Stimulated activated naive B cell treated with anti-CD40 and anti-IgM and Interleukin-4, amounts not matched to agents 10 μg/mL and 1 μg/mL and 100 μg/mL, for 72 hours (primary cell): ENCODE measurements around the gene MAT1A.

Source experiments
- ATAC-seq, 2 donors: fragments of 150-1000 bp; cut with Tn5 transposase; replicated peaks; 2 replicates each; pipeline ENCODE4 v1.10.0; 2021; ENCODE audit warnings: moderate library complexity in 1 of 2
- DNase-seq: peaks from one replicate; pipeline ENCODE4 v3.0.0; 2021
- H3K27ac Mint-ChIP-seq: one replicate; pipeline ENCODE4 v1.8.0; 2022; ENCODE audit warnings: mild to moderate bottlenecking, mixed read lengths
- H3K27me3 Mint-ChIP-seq, 2 donors: one replicate each; pipeline ENCODE4 v1.8.0; 2022; ENCODE audit warnings: mixed read lengths in 2 of 2
- H3K36me3 Mint-ChIP-seq, 2 donors: one replicate each; pipeline ENCODE4 v1.8.0; 2022; ENCODE audit warnings: mixed read lengths in 2 of 2, mild to moderate bottlenecking in 1 of 2
- H3K4me1 Mint-ChIP-seq, 2 donors: one replicate each; pipeline ENCODE4 v1.8.0; 2022; ENCODE audit warnings: mixed read lengths in 2 of 2, mild to moderate bottlenecking in 1 of 2
- H3K4me3 Mint-ChIP-seq, 2 donors: one replicate each; pipeline ENCODE4 v1.8.0; 2022; ENCODE audit warnings: mild to moderate bottlenecking in 2 of 2, mixed read lengths in 2 of 2, moderate library complexity in 1 of 2
- H3K9me3 Mint-ChIP-seq, 2 donors: one replicate each; pipeline ENCODE4 v1.8.0; 2022; ENCODE audit warnings: mixed read lengths in 2 of 2, mild to moderate bottlenecking in 1 of 2

The MAT1A gene

DNA sequence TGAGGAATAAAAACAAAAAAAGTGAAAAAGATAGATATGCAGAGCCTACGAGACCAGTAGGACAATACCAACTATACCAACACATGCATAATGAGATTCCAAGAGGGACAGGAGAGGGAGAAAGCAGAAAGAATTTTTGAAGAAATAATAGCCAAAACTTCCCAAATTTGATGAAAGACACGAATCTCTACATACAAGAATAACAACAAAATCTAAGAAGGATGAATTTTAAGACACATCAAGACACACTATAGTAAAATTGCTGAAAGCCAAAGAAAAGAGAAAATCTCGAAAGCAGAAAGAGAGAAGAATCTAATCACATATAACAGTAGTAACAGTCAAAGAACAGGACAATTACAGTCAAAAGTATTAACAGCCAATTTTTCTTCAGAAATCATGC is 7.5 kb upstream of the MAT1A start:
- H3K27ac Mint-ChIP-seq = no peak overlapping the region
- peaks cover 17 to 23% of the 10 kb centered on the region in 2 donors for H3K9me3 Mint-ChIP-seq
- H3K4me3 Mint-ChIP-seq = no peak overlapping the region
- DNase-seq (no peak), ATAC-seq (no peak)
- no peaks in the 10 kb centered on the region for H3K4me1 Mint-ChIP-seq
- H3K36me3 Mint-ChIP-seq = peaks cover 4 to 10% of the 10 kb centered on the region in 2 donors
- peaks cover 0 to 8% of the 10 kb centered on the region in 2 donors for H3K27me3 Mint-ChIP-seq

DNA sequence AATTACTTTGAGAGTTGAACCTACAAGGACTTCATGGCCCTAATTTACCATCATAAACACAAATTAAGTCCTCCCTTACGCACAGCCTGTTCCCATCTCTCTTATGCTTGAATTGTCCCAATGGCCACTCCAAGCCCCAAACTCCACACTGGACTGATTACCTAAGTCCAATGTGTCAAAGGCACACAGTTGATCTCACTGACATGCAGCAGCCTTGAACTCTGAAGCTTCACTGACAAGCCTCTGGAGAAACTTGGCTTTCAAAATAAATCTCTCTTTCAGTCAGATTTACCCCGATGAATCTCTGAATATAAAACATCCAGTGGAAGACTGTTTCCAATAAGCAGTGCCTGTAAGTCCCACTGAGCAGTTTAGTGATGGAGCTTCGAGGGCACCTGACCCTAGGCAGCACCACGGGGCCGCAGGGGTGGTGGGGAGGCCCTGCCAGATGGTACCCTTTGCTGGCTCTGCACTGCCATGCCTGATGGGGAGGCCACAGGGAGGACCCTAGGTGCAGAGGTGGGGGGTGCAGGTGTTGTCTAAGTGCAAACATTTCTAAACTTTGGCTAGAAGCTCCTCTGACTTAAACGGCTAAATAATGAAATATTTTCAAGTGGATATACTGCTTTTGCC is 3.3 kb upstream of the MAT1A start:
- peaks cover 7 to 14% of the 10 kb centered on the region in 2 donors for H3K9me3 Mint-ChIP-seq
- no peak overlapping the region for H3K27ac Mint-ChIP-seq
- peaks cover 5 to 17% of the 10 kb centered on the region in 2 donors for H3K27me3 Mint-ChIP-seq
- no peak overlapping the region for H3K4me3 Mint-ChIP-seq
- no peak for ATAC-seq
- H3K36me3 Mint-ChIP-seq = peaks cover 2 to 6% of the 10 kb centered on the region in 2 donors
- DNase-seq = no peak
- H3K4me1 Mint-ChIP-seq = peaks cover 0 to 4% of the 10 kb centered on the region in 2 donors

DNA sequence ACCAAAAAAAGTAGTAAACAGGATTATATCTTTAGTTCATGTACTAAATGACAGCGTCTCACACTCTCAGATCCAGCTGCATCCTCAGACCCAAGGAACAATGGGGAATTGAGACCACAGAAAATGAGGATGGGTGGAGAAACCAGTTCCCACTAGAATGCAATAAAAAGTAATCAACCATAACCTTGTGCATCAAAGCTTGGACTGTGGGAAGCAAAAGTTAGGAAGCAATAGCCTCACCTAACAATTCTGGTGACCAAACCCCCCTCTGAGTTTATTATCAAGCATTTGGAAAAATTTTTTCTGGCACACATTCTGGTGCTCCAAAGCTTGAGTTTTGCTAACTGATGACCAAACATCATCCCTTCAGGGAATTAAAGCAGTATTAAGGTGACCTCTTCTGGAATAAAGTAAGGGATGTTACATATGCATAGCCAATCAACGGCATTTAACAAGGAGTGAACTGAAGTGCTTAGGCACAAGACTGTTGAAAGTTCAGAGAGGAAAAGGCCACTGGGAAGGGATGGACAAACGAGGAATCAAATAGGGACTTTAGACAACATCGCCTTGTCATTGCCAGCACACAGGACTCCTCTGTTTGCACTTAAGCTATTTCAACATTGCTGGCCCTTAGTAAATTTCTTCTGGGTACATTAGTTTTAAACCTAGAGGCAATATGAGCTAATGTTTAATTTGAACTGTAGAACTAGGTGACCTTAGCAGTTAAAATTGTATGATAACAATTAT is 1.2 kb upstream of the MAT1A start:
- Mint-ChIP-seq H3K9me3 (peaks cover 2 to 7% of the 10 kb centered on the region in 2 donors), H3K27me3 (peaks cover 5 to 21% of the 10 kb centered on the region in 2 donors), H3K4me3 (no peak overlapping the region), H3K36me3 (no peaks in the 10 kb centered on the region), H3K27ac (no peak overlapping the region), H3K4me1 (peaks cover 0 to 4% of the 10 kb centered on the region in 2 donors)
- DNase-seq (no peak), ATAC-seq (no peak)

DNA sequence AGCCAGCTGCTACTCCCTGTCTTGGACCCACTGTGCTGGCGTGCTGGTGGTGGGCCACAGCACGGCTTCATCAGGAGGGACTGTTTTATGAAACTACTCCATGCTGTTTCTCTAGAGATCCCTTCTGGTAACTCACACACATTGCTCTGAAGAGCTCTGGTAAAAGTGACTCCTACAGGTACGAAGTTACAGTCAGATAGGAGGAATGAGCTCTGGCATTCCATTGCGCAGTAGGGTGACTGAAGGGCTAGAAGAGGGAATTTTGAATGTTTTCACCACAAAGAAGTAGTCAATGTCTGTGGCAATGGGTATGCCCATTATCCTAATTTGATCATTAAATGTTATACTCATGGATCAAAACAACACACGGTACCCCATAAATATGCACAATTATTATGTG is 609 bp downstream of the MAT1A start:
- Mint-ChIP-seq H3K36me3 (no peaks in the 10 kb centered on the region), H3K9me3 (no peaks in the 10 kb centered on the region), H3K4me3 (no peak overlapping the region), H3K27ac (no peak overlapping the region), H3K4me1 (peaks cover 0 to 4% of the 10 kb centered on the region in 2 donors), H3K27me3 (peaks cover 5 to 18% of the 10 kb centered on the region in 2 donors)
- ATAC-seq (no peak), DNase-seq (no peak)

DNA sequence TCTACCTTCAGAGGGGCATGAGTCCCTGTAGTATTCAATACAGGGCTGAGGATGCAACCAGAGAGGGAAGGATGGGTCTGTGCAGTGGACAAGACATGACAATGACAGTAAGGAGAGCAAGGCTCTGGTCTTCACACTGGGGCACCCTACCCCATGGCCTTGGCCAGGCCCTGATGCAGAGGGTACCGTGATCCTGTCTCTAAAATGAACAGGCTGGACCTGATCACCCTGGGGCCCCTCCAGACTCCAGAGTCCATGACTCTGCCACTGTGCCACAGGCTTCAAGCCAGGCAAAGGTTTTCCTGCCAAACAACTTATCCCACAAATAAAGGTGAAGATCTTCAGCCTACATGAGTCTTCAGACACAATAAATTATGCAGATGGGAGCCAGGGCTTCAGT is 4.9 kb downstream of the MAT1A start:
- no peak for DNase-seq
- H3K27ac Mint-ChIP-seq = no peak overlapping the region

DNA sequence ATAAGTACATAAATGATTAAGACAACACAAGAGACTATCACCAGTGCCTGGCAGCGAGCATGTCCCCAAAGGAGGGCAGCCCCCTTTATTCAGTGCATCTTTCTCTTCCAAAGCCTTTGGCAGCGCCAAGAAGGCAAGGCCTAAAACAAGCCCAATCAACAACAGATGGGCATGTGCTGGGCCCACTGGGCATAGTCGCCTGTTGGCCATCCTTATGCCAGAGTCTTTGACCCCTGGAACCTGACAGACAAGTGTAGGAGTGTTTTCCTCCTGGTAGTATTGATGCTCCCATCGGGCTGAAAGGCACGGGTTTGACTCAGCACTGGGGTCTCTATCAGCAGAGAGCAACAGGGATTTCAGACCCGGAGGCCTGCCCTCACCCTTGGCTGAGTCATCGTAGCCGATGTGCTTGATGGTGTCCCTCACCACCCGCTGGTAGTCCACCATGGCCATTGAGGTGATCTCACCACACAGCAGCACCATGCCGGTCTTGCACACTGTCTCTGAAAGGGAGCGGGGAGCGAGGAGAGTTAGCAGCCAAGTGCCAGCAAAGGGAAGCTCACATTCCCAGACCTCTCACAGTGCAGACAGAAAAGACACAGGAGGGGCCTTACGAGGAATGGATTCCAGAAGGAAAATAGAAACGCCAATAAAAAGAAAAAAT is 5.8 kb downstream of the MAT1A start:
- H3K27ac Mint-ChIP-seq = no peak overlapping the region
- no peak for ATAC-seq

More for the DNA sequence above, 4.9 kb downstream of the MAT1A start:
- no peak for ATAC-seq
- Mint-ChIP-seq H3K36me3 (no peaks in the 10 kb centered on the region), H3K9me3 (no peaks in the 10 kb centered on the region), H3K27me3 (peaks cover 4 to 9% of the 10 kb centered on the region in 2 donors), H3K4me1 (peaks cover 7 to 11% of the 10 kb centered on the region in 2 donors), H3K4me3 (no peak overlapping the region)

DNA sequence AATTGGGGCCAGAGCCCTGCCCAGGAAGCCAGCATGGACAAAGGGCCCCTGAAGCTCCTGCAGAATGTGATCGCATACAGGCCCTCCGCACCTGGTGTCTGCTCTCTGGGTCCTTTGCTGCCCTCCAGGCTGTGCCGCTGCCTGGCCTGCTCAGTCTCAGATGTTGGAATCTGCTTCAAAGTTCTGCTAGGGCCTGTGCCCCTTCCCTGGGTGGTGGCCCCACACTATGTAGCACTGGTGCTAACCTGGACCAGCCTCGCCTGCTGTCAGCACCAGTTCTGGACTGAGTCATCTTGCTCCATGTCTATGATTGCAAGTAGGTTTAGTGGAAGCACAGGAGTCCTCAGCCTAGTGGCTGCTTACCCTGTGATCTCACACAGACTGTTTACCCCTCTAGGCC is 6.3 kb downstream of the MAT1A start:
- peaks cover 0 to 5% of the 10 kb centered on the region in 2 donors for H3K27me3 Mint-ChIP-seq

More for the DNA sequence above, 5.8 kb downstream of the MAT1A start:
- Mint-ChIP-seq H3K9me3 (no peaks in the 10 kb centered on the region), H3K27me3 (peaks cover 0 to 5% of the 10 kb centered on the region in 2 donors), H3K4me3 (no peak overlapping the region), H3K36me3 (no peaks in the 10 kb centered on the region), H3K4me1 (peaks cover 7 to 11% of the 10 kb centered on the region in 2 donors)
- DNase-seq = no peak

DNA sequence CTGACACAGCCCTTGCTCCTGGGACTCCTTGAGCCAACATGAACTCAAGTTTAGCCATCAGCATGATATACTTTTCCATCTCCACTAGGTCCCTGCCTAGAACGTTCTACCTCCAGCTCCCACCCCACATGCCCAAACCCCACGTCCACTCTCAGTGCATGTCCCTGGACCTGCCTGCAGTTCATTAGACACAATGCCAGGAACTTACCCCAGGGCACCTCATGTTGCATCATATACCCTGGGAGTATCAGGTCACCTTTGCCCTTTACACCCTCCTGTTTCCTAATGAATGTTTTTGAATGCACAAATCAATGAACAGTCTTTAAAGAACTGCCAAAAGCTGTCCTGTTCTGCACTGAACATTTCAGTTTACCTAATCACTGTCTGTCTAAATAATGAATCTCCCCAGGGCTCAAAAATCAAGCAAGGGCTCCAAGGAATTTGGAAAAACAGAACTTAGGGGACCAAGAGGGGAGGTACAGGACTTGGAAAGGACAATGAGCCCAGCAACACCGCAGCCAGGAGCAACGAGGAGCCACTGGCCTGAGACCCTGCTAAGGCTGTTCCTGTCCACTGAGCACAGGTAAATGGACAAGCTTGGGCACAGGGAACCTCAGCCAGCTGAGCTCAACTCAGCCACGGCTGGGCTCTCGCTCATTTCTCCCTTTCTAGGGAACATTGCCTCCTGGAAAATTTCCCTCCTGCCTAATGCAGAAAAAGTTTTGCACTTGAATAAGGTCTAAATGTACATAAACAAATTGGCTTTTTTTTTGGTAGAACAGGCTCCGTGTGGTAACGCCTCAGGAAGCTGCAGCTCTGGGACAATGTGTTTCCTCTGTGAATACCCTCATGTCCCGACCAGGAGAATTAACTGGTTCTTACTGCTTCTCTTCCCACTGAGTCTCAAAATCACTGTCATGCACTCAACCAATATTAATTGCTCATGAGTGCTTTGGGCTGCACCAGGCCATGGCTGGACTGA is 7.4 kb downstream of the MAT1A start:
- DNase-seq (no peak), ATAC-seq (no peak)
- peaks cover 7 to 11% of the 10 kb centered on the region in 2 donors for H3K4me1 Mint-ChIP-seq
- no peak overlapping the region for H3K27ac Mint-ChIP-seq
- no peaks in the 10 kb centered on the region for H3K9me3 Mint-ChIP-seq
- peaks cover 0 to 5% of the 10 kb centered on the region in 2 donors for H3K27me3 Mint-ChIP-seq
- H3K36me3 Mint-ChIP-seq = no peaks in the 10 kb centered on the region
- H3K4me3 Mint-ChIP-seq = no peak overlapping the region

More for the DNA sequence above, 6.3 kb downstream of the MAT1A start:
- no peak overlapping the region for H3K4me3 Mint-ChIP-seq
- peaks cover 7 to 11% of the 10 kb centered on the region in 2 donors for H3K4me1 Mint-ChIP-seq
- DNase-seq = no peak
- H3K9me3 Mint-ChIP-seq = no peaks in the 10 kb centered on the region
- H3K36me3 Mint-ChIP-seq = no peaks in the 10 kb centered on the region
- H3K27ac Mint-ChIP-seq = no peak overlapping the region
- ATAC-seq = no peak

DNA sequence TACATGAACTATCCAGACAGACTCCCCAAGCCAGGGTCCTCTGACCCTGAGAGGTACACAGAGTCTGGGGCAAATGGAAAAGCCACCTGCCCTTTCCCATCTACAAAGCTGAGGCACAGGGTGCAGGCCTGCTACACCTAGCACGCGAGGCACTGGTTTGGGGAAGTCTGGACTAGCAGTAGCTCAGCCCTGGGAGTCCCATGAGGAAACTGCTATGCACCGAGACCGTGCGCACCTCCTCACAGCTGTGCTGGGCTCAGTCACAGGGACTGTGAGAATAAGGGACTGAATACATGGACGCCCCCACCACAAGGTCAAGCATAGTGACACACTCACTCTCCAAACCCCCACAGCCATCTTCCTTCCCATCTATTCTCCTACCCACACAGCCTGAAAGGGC is 8.2 kb downstream of the MAT1A start:
- H3K4me1 Mint-ChIP-seq = peaks cover 7 to 11% of the 10 kb centered on the region in 2 donors

DNA sequence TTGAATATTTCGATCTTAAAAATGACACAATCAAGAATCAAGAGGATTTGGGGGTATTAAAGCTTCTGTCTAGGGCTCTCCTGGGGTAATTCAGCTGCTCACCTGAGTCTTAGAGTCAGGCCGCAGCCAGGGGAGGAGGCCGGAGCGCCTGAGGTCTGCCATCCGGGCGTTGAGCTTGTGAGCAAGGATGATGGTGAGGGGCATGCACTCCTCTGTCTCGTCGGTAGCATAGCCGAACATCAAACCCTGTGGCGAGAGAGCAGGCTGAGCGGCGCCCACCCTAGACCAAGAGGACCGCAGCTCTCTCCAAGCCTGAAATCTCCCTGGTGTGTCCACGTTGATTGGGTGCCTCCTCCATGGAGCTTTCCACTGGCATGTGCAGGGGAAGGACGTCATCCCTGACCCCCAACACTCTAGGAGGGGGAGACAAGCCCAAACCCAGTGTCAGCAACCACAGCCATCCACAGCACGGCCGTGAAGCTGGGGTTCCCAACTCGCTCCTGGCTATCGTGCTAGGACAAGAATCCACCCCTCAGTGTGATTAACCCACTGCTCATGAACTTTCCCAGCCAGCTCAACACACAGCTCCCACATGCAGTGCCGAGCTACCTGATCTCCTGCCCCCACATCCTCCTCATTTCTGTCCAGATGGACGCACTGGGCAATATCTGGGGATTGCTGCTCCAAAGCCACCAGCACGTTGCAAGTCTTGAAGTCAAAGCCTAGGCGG is 9.2 kb downstream of the MAT1A start:
- Mint-ChIP-seq H3K4me3 (no peak overlapping the region), H3K27me3 (no peaks in the 10 kb centered on the region), H3K4me1 (peaks cover 7 to 11% of the 10 kb centered on the region in 2 donors), H3K9me3 (no peaks in the 10 kb centered on the region), H3K36me3 (no peaks in the 10 kb centered on the region), H3K27ac (no peak overlapping the region)
- ATAC-seq = no peak
- DNase-seq = no peak

More for the DNA sequence above, 8.2 kb downstream of the MAT1A start:
- peaks cover 0 to 3% of the 10 kb centered on the region in 2 donors for H3K27me3 Mint-ChIP-seq
- H3K9me3 Mint-ChIP-seq = no peaks in the 10 kb centered on the region
- DNase-seq = peak; percentile 17
- peak; percentile 91 to 96 for ATAC-seq
- no peaks in the 10 kb centered on the region for H3K36me3 Mint-ChIP-seq
- H3K27ac Mint-ChIP-seq = no peak overlapping the region
- no peak overlapping the region for H3K4me3 Mint-ChIP-seq

DNA sequence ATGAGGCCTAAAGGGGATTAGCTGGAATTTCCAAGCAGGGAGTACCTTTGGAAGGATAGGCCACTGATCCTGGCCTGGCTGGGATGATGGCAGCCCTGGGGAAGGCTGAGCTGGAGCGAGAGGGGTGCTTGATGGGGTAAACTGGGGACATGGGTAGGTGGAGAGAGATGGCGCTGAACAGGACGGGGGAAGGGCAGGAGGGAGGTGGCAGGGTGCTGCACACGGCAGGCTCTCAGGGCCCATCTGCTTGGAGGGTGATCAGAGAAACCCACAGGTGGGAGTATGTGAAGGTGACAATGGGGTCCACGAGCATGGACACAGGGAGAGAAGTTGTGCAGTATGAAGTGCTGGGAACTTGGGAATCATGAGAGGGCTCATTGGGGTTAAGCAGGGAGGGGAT is 10.3 kb downstream of the MAT1A start:
- no peak for ATAC-seq
- Mint-ChIP-seq H3K27ac (peak overlapping the region; percentile 1), H3K4me1 (peaks cover 7 to 11% of the 10 kb centered on the region in 2 donors), H3K27me3 (no peaks in the 10 kb centered on the region), H3K9me3 (no peaks in the 10 kb centered on the region), H3K4me3 (no peak overlapping the region), H3K36me3 (no peaks in the 10 kb centered on the region)
- DNase-seq = no peak

DNA sequence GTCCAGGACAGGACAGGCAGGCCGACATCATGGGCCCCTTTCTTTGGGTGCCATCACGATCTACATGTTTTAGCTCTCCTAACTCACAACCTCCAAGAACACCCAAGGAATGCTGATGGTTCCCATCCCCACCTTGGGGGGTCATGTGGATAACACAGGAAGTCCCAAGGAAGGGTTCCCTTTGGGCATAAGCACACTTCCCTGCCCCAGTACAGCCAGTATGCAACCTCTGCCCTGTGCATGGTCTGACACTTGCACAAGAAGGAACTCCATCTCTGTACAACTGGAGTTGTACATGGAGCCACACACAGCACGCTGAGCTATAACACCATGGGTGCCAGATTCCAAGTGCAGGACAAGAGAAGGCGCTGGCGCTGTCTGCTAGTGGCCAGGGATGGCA is 11.0 kb downstream of the MAT1A start:
- no peaks in the 10 kb centered on the region for H3K36me3 Mint-ChIP-seq
- no peak overlapping the region for H3K27ac Mint-ChIP-seq
- H3K4me1 Mint-ChIP-seq = peaks cover 7 to 11% of the 10 kb centered on the region in 2 donors
- no peaks in the 10 kb centered on the region for H3K9me3 Mint-ChIP-seq
- no peaks in the 10 kb centered on the region for H3K27me3 Mint-ChIP-seq
- ATAC-seq (no peak), DNase-seq (no peak)
- no peak overlapping the region for H3K4me3 Mint-ChIP-seq

DNA sequence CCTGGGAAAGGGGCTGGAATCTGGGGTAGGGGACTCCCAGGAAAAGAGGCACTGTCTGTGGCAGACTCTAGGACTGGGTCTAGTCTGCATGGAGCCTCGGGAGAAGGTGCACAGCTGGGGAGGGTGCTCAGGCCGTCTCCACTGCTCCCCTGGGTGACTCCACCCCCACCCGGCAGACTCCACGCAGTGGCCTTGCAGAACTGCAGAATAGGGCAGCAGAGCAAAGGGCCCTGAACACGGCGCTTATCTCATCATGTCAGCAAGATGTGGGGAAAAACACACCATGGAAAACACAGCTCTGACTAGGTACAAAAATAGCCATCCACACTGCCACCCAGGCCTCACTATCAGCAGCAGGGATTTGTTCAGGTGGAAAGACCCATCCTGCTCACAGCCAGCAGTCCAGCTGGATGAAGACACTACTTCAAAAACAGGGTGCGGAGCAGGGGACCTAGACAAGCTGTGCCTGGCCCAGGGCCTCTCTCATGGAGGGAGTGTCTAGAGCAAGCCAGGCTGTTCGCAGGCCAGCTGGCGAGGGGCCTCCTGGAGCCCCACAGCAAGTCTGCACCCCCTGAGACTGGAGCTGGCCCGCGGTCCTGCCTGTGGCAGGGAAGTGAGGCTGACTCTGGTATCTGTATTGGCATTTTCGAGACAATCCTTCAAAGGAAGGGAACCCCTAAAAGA is 11.7 kb downstream of the MAT1A start:
- no peaks in the 10 kb centered on the region for H3K9me3 Mint-ChIP-seq
- H3K27me3 Mint-ChIP-seq = no peaks in the 10 kb centered on the region
- DNase-seq (no peak), ATAC-seq (no peak)
- H3K4me1 Mint-ChIP-seq = peaks cover 7 to 11% of the 10 kb centered on the region in 2 donors
- H3K36me3 Mint-ChIP-seq = no peaks in the 10 kb centered on the region
- H3K27ac Mint-ChIP-seq = no peak overlapping the region
- no peak overlapping the region for H3K4me3 Mint-ChIP-seq
